Measurements from ENCODE around the gene ZNF785.

- TF ChIP-seq GATA2 (IDR thresholded peaks at IDR 0.05; ENCODE audit: low read depth, low read length) (no peak), GATA3 (IDR thresholded peaks at IDR 0.05; ENCODE audit: low read depth, low read length) (no peak)
Measured at GRCh38 chr16:30602616-30603277, 17.2 kb upstream of the ZNF785 start.

Data from SH-SY5Y (cell line).